ENCODE measurements around the gene PATJ. TPM values are rescaled to one million over a fixed set of nuclear protein-coding genes. Genes with fewer than 3 reads are reported as not detected.

The PATJ gene
- polyA plus RNA-seq, 1 donor from 2014 or later, result 7.8 TPM

- no peak overlapping the region for H3K4me2 ChIP-seq (ENCODE audit: low read length)
- no peak overlapping the region for H2AFZ ChIP-seq (ENCODE audit: low read depth, low read length)
- H3K9me2 ChIP-seq (ENCODE audit: insufficient read depth, low read length), result no peaks in the 10 kb centered on the region
- H3K79me2 ChIP-seq (replicated peaks; ENCODE audit: insufficient read depth, low read length), result no peaks in the 10 kb centered on the region
- no peak overlapping the region for H3K27ac ChIP-seq (ENCODE audit: low read length)
- no peaks in the 10 kb centered on the region for H4K20me1 ChIP-seq (ENCODE audit: insufficient read depth)
- no peak for TF ChIP-seq SMC3 (conservative IDR thresholded peaks at IDR 0.05; ENCODE audit: poor library complexity)
- TF ChIP-seq CTCF (IDR thresholded peaks at IDR 0.05; ENCODE audit: poor library complexity, severe bottlenecking), result no peak
- no peak for TF ChIP-seq EP300 (conservative IDR thresholded peaks at IDR 0.05; ENCODE audit: poor library complexity, severe bottlenecking)
- TF ChIP-seq POLR2AphosphoS5 (IDR thresholded peaks at IDR 0.05), result no peak
- no peak for TF ChIP-seq EZH2 (IDR thresholded peaks at IDR 0.05; ENCODE audit: borderline replicate concordance, insufficient read depth, low read length, poor library complexity, severe bottlenecking)
- no peak for TF ChIP-seq TAF1 (IDR thresholded peaks at IDR 0.05; ENCODE audit: low read depth)
- no peak for TF ChIP-seq MXI1 (conservative IDR thresholded peaks at IDR 0.05; ENCODE audit: poor library complexity, severe bottlenecking)
- TF ChIP-seq REST (IDR thresholded peaks at IDR 0.05; ENCODE audit: borderline replicate concordance), result no peak
- TF ChIP-seq RAD21 (conservative IDR thresholded peaks at IDR 0.05), result no peak
- no peaks in the 10 kb centered on the region for H3K27me3 ChIP-seq (ENCODE audit: insufficient read depth, low read depth, low read length)
- no peak overlapping the region for H3K4me3 ChIP-seq (ENCODE audit: low read length)
- no peaks in the 10 kb centered on the region for H3K9me3 ChIP-seq (ENCODE audit: low read length)
- no peaks in the 10 kb centered on the region for H3F3A ChIP-seq (ENCODE audit: insufficient read depth, low read length, poor library complexity, severe bottlenecking)
- H3K9ac ChIP-seq (ENCODE audit: low read length), result no peak overlapping the region
- no peaks in the 10 kb centered on the region for H3K36me3 ChIP-seq (ENCODE audit: insufficient read depth, low read length)
Observed at GRCh38 chr1:61807606-61808140, 65.4 kb downstream of the PATJ start.

GRCh38 chr1:61808321-61808720 lies 66.0 kb downstream of the PATJ start:
- H3K27me3 ChIP-seq (ENCODE audit: insufficient read depth, low read depth, low read length), result no peaks in the 10 kb centered on the region
- H3K4me2 ChIP-seq (ENCODE audit: low read length), result no peak overlapping the region
- no peak overlapping the region for H2AFZ ChIP-seq (ENCODE audit: low read depth, low read length)
- H3K9me2 ChIP-seq (ENCODE audit: insufficient read depth, low read length), result no peaks in the 10 kb centered on the region
- H3K9ac ChIP-seq (ENCODE audit: low read length), result no peak overlapping the region
- no peaks in the 10 kb centered on the region for H4K20me1 ChIP-seq (ENCODE audit: insufficient read depth)
- no peak overlapping the region for H3K27ac ChIP-seq (ENCODE audit: low read length)
- no peaks in the 10 kb centered on the region for H3F3A ChIP-seq (ENCODE audit: insufficient read depth, low read length, poor library complexity, severe bottlenecking)
- TF ChIP-seq MXI1 (conservative IDR thresholded peaks at IDR 0.05; ENCODE audit: poor library complexity, severe bottlenecking), result no peak
- TF ChIP-seq EZH2 (IDR thresholded peaks at IDR 0.05; ENCODE audit: borderline replicate concordance, insufficient read depth, low read length, poor library complexity, severe bottlenecking), result no peak
- TF ChIP-seq RAD21 (conservative IDR thresholded peaks at IDR 0.05), result no peak
- no peak for TF ChIP-seq POLR2AphosphoS5 (IDR thresholded peaks at IDR 0.05)
- no peak for TF ChIP-seq REST (IDR thresholded peaks at IDR 0.05; ENCODE audit: borderline replicate concordance)
- no peak for TF ChIP-seq SMC3 (conservative IDR thresholded peaks at IDR 0.05; ENCODE audit: poor library complexity)
- TF ChIP-seq TAF1 (IDR thresholded peaks at IDR 0.05; ENCODE audit: low read depth), result no peak
- TF ChIP-seq CTCF (IDR thresholded peaks at IDR 0.05; ENCODE audit: poor library complexity, severe bottlenecking), result no peak
- TF ChIP-seq EP300 (conservative IDR thresholded peaks at IDR 0.05; ENCODE audit: poor library complexity, severe bottlenecking), result no peak
- H3K79me2 ChIP-seq (replicated peaks; ENCODE audit: insufficient read depth, low read length), result no peaks in the 10 kb centered on the region
- H3K4me3 ChIP-seq (ENCODE audit: low read length), result no peak overlapping the region
- no peaks in the 10 kb centered on the region for H3K36me3 ChIP-seq (ENCODE audit: insufficient read depth, low read length)
- no peaks in the 10 kb centered on the region for H3K9me3 ChIP-seq (ENCODE audit: low read length)

All from neural cell (in vitro differentiated cells).